ENCODE measurements around the gene CCDC6. TPM values are rescaled to one million over a fixed set of nuclear protein-coding genes. Genes with fewer than 3 reads are reported as not detected.

Gene CCDC6
- total RNA-seq, 2 donors from 2014 or later: 48.1 to 65.0 TPM

GRCh38 chr10:59904426-59905065, 1.8 kb downstream of the CCDC6 start:
- no peak for DNase-seq (ENCODE audit: low spot score)
- 43% methylated on average over 7 of the region's 7 CpGs for WGBS
- no peaks in the 10 kb centered on the region for H3K9me3 ChIP-seq
- H3K4me1 ChIP-seq (replicated peaks): no peaks in the 10 kb centered on the region
- no peaks in the 10 kb centered on the region for H3K27me3 ChIP-seq (replicated peaks; ENCODE audit: insufficient read depth)
- intact Hi-C loops (cut with DNase I): loop anchor here (5.0 kb wide), 4 partner anchors 32 to 277 kb away; no protein-coding TSS in a partner anchor
- TF ChIP-seq POLR2A (IDR thresholded peaks at IDR 0.05) (no peak), POLR2AphosphoS5 (IDR thresholded peaks at IDR 0.05) (no peak), CTCF (IDR thresholded peaks at IDR 0.05) (no peak)
- peak overlapping the region; percentile 90 to 92 for H3K27ac ChIP-seq
- peak overlapping the region; percentile 67 to 94 for H3K4me3 ChIP-seq
- H3K36me3 ChIP-seq: no peaks in the 10 kb centered on the region

- no peaks in the 10 kb centered on the region for H3K27me3 ChIP-seq (replicated peaks; ENCODE audit: insufficient read depth)
- peak overlapping the region in 1 of 2 donors; percentile 90 for H3K27ac ChIP-seq
- no peaks in the 10 kb centered on the region for H3K9me3 ChIP-seq
- H3K36me3 ChIP-seq: no peaks in the 10 kb centered on the region
- intact Hi-C loops (cut with DNase I): no loop called here
- 42% methylated on average over 6 of the region's 6 CpGs for WGBS
- H3K4me1 ChIP-seq (replicated peaks): no peaks in the 10 kb centered on the region
- no peak for DNase-seq (ENCODE audit: low spot score)
- TF ChIP-seq POLR2A (IDR thresholded peaks at IDR 0.05) (no peak), CTCF (IDR thresholded peaks at IDR 0.05) (no peak), POLR2AphosphoS5 (IDR thresholded peaks at IDR 0.05) (no peak)
- peak overlapping the region in 1 of 2 donors; percentile 94 for H3K4me3 ChIP-seq
These were observed 2.5 kb downstream of the CCDC6 start for GRCh38 chr10:59903871-59904270.

- WGBS: 68% methylated on average over 4 of the region's 4 CpGs
- no peaks in the 10 kb centered on the region for H3K27me3 ChIP-seq (replicated peaks; ENCODE audit: insufficient read depth)
- intact Hi-C loops (cut with DNase I): no loop called here
- no peaks in the 10 kb centered on the region for H3K9me3 ChIP-seq
- H3K4me3 ChIP-seq: no peak overlapping the region
- H3K4me1 ChIP-seq (replicated peaks): no peaks in the 10 kb centered on the region
- no peaks in the 10 kb centered on the region for H3K36me3 ChIP-seq
- DNase-seq (ENCODE audit: low spot score): no peak
- peak overlapping the region in 1 of 2 donors; percentile 12 for H3K27ac ChIP-seq
- TF ChIP-seq CTCF (IDR thresholded peaks at IDR 0.05) (no peak), POLR2A (IDR thresholded peaks at IDR 0.05) (no peak), POLR2AphosphoS5 (IDR thresholded peaks at IDR 0.05) (no peak)
These were observed 4.3 kb downstream of the CCDC6 start for GRCh38 chr10:59902016-59902415.

- TF ChIP-seq POLR2AphosphoS5 (IDR thresholded peaks at IDR 0.05): no peak
- TF ChIP-seq POLR2A (IDR thresholded peaks at IDR 0.05): no peak
- TF ChIP-seq CTCF (IDR thresholded peaks at IDR 0.05): no peak
- Histone ChIP-seq H3K27ac (peak overlapping the region in 1 of 2 donors; percentile 12), H3K27me3 (replicated peaks; ENCODE audit: insufficient read depth) (no peaks in the 10 kb centered on the region), H3K36me3 (no peaks in the 10 kb centered on the region), H3K9me3 (no peaks in the 10 kb centered on the region), H3K4me3 (no peak overlapping the region), H3K4me1 (replicated peaks) (no peaks in the 10 kb centered on the region)
- intact Hi-C loops (cut with DNase I): no loop called here
- DNase-seq (ENCODE audit: low spot score): no peak
- 30% methylated on average over 1 of the region's 1 CpG for WGBS
These were observed 4.9 kb downstream of the CCDC6 start for GRCh38 chr10:59901470-59901869.

All from prostate gland (tissue), 2 donors.